ENCODE results near the gene DOCK3. TPM values are rescaled to one million over a fixed set of nuclear protein-coding genes. Genes with fewer than 3 reads are reported as not detected.

The DOCK3 gene
- total RNA-seq, 1 donor, result 0.36 TPM

DNA sequence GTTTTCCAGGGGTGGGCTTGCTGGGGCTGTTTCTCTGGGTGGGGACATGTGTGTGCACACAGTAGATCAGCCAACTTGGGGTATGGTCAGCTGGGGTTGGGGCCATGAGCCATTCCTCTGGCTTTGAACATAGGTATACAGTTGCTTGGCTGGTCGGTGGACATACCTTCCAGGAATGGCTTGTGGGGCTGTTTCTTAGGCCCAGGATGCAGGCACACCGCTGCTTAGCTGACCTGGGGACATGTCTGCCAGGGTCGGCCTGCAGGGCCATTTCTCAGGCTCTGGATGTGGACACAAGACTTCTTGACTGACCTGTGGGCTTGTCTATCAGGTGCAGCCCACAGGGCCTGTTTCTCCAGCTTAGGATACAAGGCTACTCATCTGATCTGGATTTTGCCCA, 130.6 kb downstream of the DOCK3 start:
- H3K79me2 ChIP-seq (ENCODE audit: insufficient read depth, low read length), result no peaks in the 10 kb centered on the region
- no peaks in the 10 kb centered on the region for H3K27me3 ChIP-seq (ENCODE audit: insufficient read depth, low read length)
- H2AFZ ChIP-seq (ENCODE audit: low read length), result no peak overlapping the region
- no peaks in the 10 kb centered on the region for H3K36me3 ChIP-seq (ENCODE audit: insufficient read depth, low read length)
- no peak overlapping the region for H3K4me3 ChIP-seq (ENCODE audit: insufficient read depth, low read length)
- H3K27ac ChIP-seq (ENCODE audit: low read depth, low read length), result no peak overlapping the region
- H4K20me1 ChIP-seq (ENCODE audit: insufficient read depth, low read length), result no peaks in the 10 kb centered on the region
- TF ChIP-seq, protein P1, sequence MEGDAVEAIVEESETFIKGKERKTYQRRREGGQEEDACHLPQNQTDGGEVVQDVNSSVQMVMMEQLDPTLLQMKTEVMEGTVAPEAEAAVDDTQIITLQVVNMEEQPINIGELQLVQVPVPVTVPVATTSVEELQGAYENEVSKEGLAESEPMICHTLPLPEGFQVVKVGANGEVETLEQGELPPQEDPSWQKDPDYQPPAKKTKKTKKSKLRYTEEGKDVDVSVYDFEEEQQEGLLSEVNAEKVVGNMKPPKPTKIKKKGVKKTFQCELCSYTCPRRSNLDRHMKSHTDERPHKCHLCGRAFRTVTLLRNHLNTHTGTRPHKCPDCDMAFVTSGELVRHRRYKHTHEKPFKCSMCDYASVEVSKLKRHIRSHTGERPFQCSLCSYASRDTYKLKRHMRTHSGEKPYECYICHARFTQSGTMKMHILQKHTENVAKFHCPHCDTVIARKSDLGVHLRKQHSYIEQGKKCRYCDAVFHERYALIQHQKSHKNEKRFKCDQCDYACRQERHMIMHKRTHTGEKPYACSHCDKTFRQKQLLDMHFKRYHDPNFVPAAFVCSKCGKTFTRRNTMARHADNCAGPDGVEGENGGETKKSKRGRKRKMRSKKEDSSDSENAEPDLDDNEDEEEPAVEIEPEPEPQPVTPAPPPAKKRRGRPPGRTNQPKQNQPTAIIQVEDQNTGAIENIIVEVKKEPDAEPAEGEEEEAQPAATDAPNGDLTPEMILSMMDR (IDR thresholded peaks at IDR 0.05; ENCODE audit: extremely low read depth, low read depth, low read length), result no peak
- no peak for DNase-seq (ENCODE audit: insufficient read length, low spot score, missing footprints)
- no peaks in the 10 kb centered on the region for H3K4me1 ChIP-seq (ENCODE audit: insufficient read depth, low read length)
- H3K4me2 ChIP-seq (ENCODE audit: insufficient read depth, low read length), result no peak overlapping the region
- H3K9me3 ChIP-seq (ENCODE audit: low read depth, low read length), result no peaks in the 10 kb centered on the region

DNA sequence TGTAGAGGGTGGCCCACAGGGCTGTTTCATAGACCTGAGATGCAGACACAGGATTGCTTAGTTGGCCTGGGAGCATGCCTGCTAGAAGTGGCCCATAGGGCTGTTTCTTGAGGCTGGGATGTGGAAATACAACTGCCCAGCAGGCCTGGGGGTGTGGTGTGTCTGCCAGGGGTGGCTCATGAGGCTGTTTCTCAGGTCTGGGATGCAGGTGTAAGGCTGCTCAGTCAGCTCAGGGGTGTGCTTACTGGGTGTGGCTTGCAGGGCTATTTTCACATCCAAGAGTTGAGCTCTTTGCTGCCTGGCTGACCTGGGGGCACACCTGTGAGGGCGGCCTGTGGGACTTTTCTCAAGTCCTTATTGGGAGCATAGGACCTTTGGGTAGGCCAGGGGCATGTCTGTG, 131.3 kb downstream of the DOCK3 start:
- no peaks in the 10 kb centered on the region for H3K4me1 ChIP-seq (ENCODE audit: insufficient read depth, low read length)
- H2AFZ ChIP-seq (ENCODE audit: low read length), result no peak overlapping the region
- H3K4me2 ChIP-seq (ENCODE audit: insufficient read depth, low read length), result no peak overlapping the region
- TF ChIP-seq, protein P1 (IDR thresholded peaks at IDR 0.05; ENCODE audit: extremely low read depth, low read depth, low read length), result no peak
- no peak overlapping the region for H3K27ac ChIP-seq (ENCODE audit: low read depth, low read length)
- H3K79me2 ChIP-seq (ENCODE audit: insufficient read depth, low read length), result no peaks in the 10 kb centered on the region
- no peaks in the 10 kb centered on the region for H3K27me3 ChIP-seq (ENCODE audit: insufficient read depth, low read length)
- no peaks in the 10 kb centered on the region for H3K36me3 ChIP-seq (ENCODE audit: insufficient read depth, low read length)
- no peak for DNase-seq (ENCODE audit: insufficient read length, low spot score, missing footprints)
- no peaks in the 10 kb centered on the region for H3K9me3 ChIP-seq (ENCODE audit: low read depth, low read length)
- no peak overlapping the region for H3K4me3 ChIP-seq (ENCODE audit: insufficient read depth, low read length)
- no peaks in the 10 kb centered on the region for H4K20me1 ChIP-seq (ENCODE audit: insufficient read depth, low read length)

DNA sequence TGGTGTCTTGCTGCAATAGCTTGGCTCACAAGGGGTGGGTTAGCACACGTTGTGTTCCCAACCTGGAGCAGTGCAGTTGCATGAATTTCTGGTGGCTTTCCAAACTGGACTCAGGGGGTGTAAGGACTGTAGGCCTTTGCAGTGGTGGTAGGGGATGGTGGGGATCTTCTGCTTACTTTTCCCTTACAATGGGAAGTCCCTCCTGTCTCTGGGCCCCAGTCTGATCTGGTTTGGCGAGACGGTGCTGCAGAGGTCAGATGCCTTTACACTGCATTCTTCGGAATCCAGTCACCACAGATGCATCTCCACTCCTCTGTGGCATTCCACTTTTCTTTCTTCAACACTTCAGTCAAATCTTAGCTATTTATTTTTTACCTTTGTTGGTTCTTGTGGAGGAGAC, 132.1 kb downstream of the DOCK3 start:
- Histone ChIP-seq H3K36me3 (ENCODE audit: insufficient read depth, low read length) (no peaks in the 10 kb centered on the region), H3K27ac (ENCODE audit: low read depth, low read length) (no peak overlapping the region), H3K4me2 (ENCODE audit: insufficient read depth, low read length) (no peak overlapping the region), H2AFZ (ENCODE audit: low read length) (no peak overlapping the region), H3K4me1 (ENCODE audit: insufficient read depth, low read length) (no peaks in the 10 kb centered on the region), H3K4me3 (ENCODE audit: insufficient read depth, low read length) (no peak overlapping the region), H4K20me1 (ENCODE audit: insufficient read depth, low read length) (no peaks in the 10 kb centered on the region), H3K79me2 (ENCODE audit: insufficient read depth, low read length) (no peaks in the 10 kb centered on the region), H3K9me3 (ENCODE audit: low read depth, low read length) (no peaks in the 10 kb centered on the region), H3K27me3 (ENCODE audit: insufficient read depth, low read length) (no peaks in the 10 kb centered on the region)
- TF ChIP-seq, protein P1 (IDR thresholded peaks at IDR 0.05; ENCODE audit: extremely low read depth, low read depth, low read length), result no peak
- no peak for DNase-seq (ENCODE audit: insufficient read length, low spot score, missing footprints)

DNA sequence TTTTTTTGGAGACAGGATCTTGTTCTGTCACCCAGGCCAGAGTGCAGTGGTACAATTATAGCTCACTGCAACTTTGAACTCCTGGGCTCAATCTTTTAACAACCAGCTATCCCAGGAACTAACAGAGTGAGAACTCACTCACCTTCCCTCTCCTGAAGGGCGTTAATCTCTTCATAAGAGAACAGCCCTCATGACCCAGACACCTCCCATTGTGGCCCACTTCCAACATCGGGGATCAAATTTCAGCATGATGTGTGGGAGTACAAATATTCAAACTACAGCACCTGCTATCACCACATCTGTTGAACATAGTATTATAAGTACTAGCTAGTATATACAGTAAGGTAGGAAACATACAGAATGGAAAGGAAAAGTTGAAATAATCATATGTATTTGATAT, 132.5 kb downstream of the DOCK3 start:
- H4K20me1 ChIP-seq (ENCODE audit: insufficient read depth, low read length), result no peaks in the 10 kb centered on the region
- TF ChIP-seq, protein P1 (IDR thresholded peaks at IDR 0.05; ENCODE audit: extremely low read depth, low read depth, low read length), result no peak
- no peaks in the 10 kb centered on the region for H3K79me2 ChIP-seq (ENCODE audit: insufficient read depth, low read length)
- no peak overlapping the region for H3K4me2 ChIP-seq (ENCODE audit: insufficient read depth, low read length)
- H2AFZ ChIP-seq (ENCODE audit: low read length), result no peak overlapping the region
- no peak for DNase-seq (ENCODE audit: insufficient read length, low spot score, missing footprints)
- no peaks in the 10 kb centered on the region for H3K9me3 ChIP-seq (ENCODE audit: low read depth, low read length)
- no peaks in the 10 kb centered on the region for H3K4me1 ChIP-seq (ENCODE audit: insufficient read depth, low read length)
- H3K27me3 ChIP-seq (ENCODE audit: insufficient read depth, low read length), result no peaks in the 10 kb centered on the region
- no peak overlapping the region for H3K27ac ChIP-seq (ENCODE audit: low read depth, low read length)
- H3K36me3 ChIP-seq (ENCODE audit: insufficient read depth, low read length), result no peaks in the 10 kb centered on the region
- H3K4me3 ChIP-seq (ENCODE audit: insufficient read depth, low read length), result no peak overlapping the region

All from osteoblast (primary cell).